CD8-positive, alpha-beta memory T cell (primary cell): ENCODE data around the gene MYL6. TPM values are rescaled to one million over a fixed set of nuclear protein-coding genes. Genes with fewer than 3 reads are reported as not detected.
A peak's percentile ranks its signal among the peaks of the same experiment; 100 is the strongest.

Experiments used
- CTCF ChIA-PET: fragments of 350-600 bp; sonication (Branson Sonifier 250); formaldehyde crosslinking; loops from one replicate; lab custom pipeline; 2021; ENCODE audit warnings: antibody characterized with exemption; lab: Charles Lee
- POLR2A ChIA-PET: fragments of 350-600 bp; sonication (Branson Sonifier 250); formaldehyde crosslinking; loops from one replicate; lab custom pipeline; 2021; ENCODE audit warnings: antibody characterized with exemption; lab: Charles Lee
- DNase-seq, 5 donors: peaks; one replicate each; pipeline versions ENCODE4 v3.0.0 to v3.0.0-alpha.2; 2020 to 2022; ENCODE audit warnings: mixed read lengths in 1 of 5
- H3K27ac ChIP-seq: one replicate; pipeline ENCODE4 v1.7.0; 2013; ENCODE audit warnings: low read depth, mild to moderate bottlenecking, low read length, moderate library complexity
- H3K27me3 ChIP-seq: 2 replicates; pipeline ENCODE4 v1.7.0; 2013; ENCODE audit warnings: low read length, mild to moderate bottlenecking; ENCODE audit not compliant: insufficient read depth, poor library complexity, severe bottlenecking
- H3K36me3 ChIP-seq: 2 replicates; pipeline ENCODE4 v1.7.0; 2013; ENCODE audit warnings: mild to moderate bottlenecking, low read length, moderate library complexity; ENCODE audit not compliant: insufficient read depth
- H3K4me1 ChIP-seq: 2 replicates; pipeline ENCODE4 v1.7.0; 2013; ENCODE audit warnings: mild to moderate bottlenecking, low read length, moderate library complexity; ENCODE audit not compliant: insufficient read depth
- H3K4me3 ChIP-seq: 2 replicates; pipeline ENCODE4 v1.7.0; 2013; ENCODE audit warnings: mild to moderate bottlenecking, low read length
- H3K9me3 ChIP-seq: 2 replicates; pipeline ENCODE4 v1.7.0; 2013; ENCODE audit warnings: mild to moderate bottlenecking, low read length
- H3K27ac Mint-ChIP-seq, 8 donors: one replicate each; pipeline ENCODE4 v1.8.0; 2020 to 2021; ENCODE audit warnings: mixed read lengths in 8 of 8, mild to moderate bottlenecking in 6 of 8, inconsistent platforms in 3 of 8, moderate library complexity in 3 of 8
- H3K27me3 Mint-ChIP-seq, 2 donors: one replicate each; pipeline ENCODE4 v1.8.0; 2020 to 2021; ENCODE audit warnings: mixed read lengths in 2 of 2, mild to moderate bottlenecking in 1 of 2, moderate library complexity in 1 of 2
- H3K36me3 Mint-ChIP-seq, 3 donors: one replicate each; pipeline ENCODE4 v1.8.0; 2020 to 2021; ENCODE audit warnings: mixed read lengths in 3 of 3, inconsistent platforms in 1 of 3, mild to moderate bottlenecking in 1 of 3
- H3K4me1 Mint-ChIP-seq, 3 donors: one replicate each; pipeline ENCODE4 v1.8.0; 2020 to 2021; ENCODE audit warnings: mixed read lengths in 3 of 3, inconsistent platforms in 1 of 3, mild to moderate bottlenecking in 1 of 3
- H3K4me3 Mint-ChIP-seq, 7 donors: one replicate each; pipeline ENCODE4 v1.8.0; 2020 to 2021; ENCODE audit warnings: mixed read lengths in 7 of 7, mild to moderate bottlenecking in 6 of 7, moderate library complexity in 4 of 7, inconsistent platforms in 2 of 7
- H3K9me3 Mint-ChIP-seq, 5 donors: one replicate each; pipeline ENCODE4 v1.8.0; 2020 to 2022; ENCODE audit warnings: mixed read lengths in 5 of 5, mild to moderate bottlenecking in 3 of 5, moderate library complexity in 2 of 5, inconsistent platforms in 1 of 5
- polyA plus RNA-seq: library from polyadenylated mRNA; unstranded; fragments of 300-500 nt; fragmentation: Illumina TruSeq; gene quantifications from one replicate; pipeline ENCODE4 v1.2.3, GENCODE V29; 2021
- total RNA-seq, 2 experiments: library from RNA; stranded (reverse); gene quantifications; one replicate each; pipeline ENCODE4 v1.2.3, GENCODE V29; 2021

MYL6 gene
- total and polyA plus RNA-seq, 3 experiments from 2014 or later = 1,010 to 2,423 (median 1,017) TPM

DNA sequence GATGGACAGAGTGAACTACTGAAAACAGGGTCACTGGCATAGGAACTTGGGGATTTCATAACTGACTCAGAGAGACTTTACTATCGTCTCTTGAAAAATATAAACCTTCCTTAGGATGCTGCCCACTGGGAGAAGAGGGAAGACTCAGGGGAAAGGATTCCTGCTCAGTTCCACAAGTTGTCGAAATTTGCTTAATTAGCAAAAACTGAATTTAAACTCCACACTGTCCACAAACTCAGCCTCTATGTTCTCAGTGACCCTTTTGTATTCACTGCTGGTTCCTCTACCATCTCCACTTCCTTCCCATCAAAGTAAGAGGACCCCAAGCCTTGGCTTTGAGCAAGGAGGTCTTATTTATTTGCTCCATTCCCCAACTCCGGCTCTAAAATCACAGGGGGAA, 12.9 kb upstream of the MYL6 start:
- Mint-ChIP-seq H3K4me1 (peaks cover 30 to 38% (median 30%) of the 10 kb centered on the region in 3 donors), H3K27me3 (no peaks in the 10 kb centered on the region), H3K36me3 (peaks cover 20 to 51% (median 25%) of the 10 kb centered on the region in 3 donors), H3K27ac (peak overlapping the region in 5 of 8 donors; percentile 17 to 78 (median 36)), H3K4me3 (no peak overlapping the region), H3K9me3 (no peaks in the 10 kb centered on the region)
- H3K27me3 ChIP-seq = no peaks in the 10 kb centered on the region
- peaks cover 45% of the 10 kb centered on the region for H3K36me3 ChIP-seq
- no peaks in the 10 kb centered on the region for H3K9me3 ChIP-seq
- DNase-seq = no peak
- ChIA-PET CTCF (interaction anchor here (1.3 to 1.7 kb wide), 2 partner anchors 14 to 121 kb away, joined by 3 to 4 read pairs; no protein-coding TSS in a partner anchor), POLR2A (interaction anchor here (0.6 kb wide), 2 partner anchors 22 to 36 kb away, joined by 4 to 9 read pairs; no protein-coding TSS in a partner anchor)
- no peak overlapping the region for H3K4me3 ChIP-seq
- H3K4me1 ChIP-seq = peaks cover 17% of the 10 kb centered on the region
- H3K27ac ChIP-seq = no peak overlapping the region

DNA sequence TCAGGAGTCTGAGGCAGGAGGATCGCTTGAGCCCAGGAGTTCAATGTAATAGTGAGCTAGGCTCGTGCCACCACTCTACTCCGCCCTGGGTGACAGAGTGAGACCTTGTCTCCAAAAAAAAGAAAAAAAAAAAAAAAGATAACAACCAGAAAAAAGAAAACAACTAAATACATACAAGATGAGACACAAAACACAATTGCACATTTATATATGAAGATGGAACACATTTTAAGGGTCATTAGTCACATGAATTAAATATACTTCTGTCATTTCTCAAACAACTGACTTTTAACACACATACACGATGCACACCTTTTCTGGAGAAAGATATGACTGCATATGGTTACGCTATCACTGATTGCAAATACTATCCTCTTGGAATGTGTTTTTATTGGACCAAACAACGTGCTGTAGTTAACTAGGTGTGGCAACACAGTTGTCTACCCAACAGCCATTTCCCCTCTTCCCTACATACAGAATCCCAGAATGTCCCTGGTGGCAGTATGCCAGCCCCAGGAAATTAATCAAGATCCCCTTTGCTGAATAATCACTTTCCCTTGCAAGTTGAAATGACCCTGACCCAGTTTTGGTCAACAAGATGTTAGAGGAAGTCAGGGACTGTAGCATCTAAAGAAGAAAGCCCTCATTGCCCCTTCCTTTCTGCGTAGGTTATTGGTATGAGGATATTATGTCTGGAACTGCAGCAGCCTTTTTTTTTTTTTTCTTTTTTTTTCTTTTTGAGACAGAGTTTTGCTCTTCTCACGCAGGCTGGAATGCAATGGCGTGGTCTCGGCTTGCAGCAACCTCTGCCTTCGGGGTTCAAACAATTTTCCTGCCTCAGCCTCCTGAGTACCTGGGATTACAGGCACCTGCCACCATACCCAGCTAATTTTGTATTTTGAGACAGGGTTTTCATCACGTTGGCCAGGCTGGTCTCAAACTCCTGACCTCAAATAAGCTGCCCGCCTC, 11.4 kb upstream of the MYL6 start:
- no peaks in the 10 kb centered on the region for H3K27me3 ChIP-seq
- H3K4me1 ChIP-seq = peaks cover 22% of the 10 kb centered on the region
- Mint-ChIP-seq H3K27me3 (no peaks in the 10 kb centered on the region), H3K36me3 (peaks cover 9 to 39% (median 19%) of the 10 kb centered on the region in 3 donors), H3K9me3 (no peaks in the 10 kb centered on the region), H3K4me1 (peaks cover 32 to 42% (median 37%) of the 10 kb centered on the region in 3 donors), H3K4me3 (peak overlapping the region in 1 of 7 donors; percentile 11), H3K27ac (peak overlapping the region in 6 of 8 donors; percentile 14 to 63 (median 36))
- no peak overlapping the region for H3K4me3 ChIP-seq
- CTCF ChIA-PET = no interaction called here
- no peak overlapping the region for H3K27ac ChIP-seq
- POLR2A ChIA-PET = no interaction called here
- H3K9me3 ChIP-seq = no peaks in the 10 kb centered on the region
- H3K36me3 ChIP-seq = peaks cover 37% of the 10 kb centered on the region
- DNase-seq = no peak

- Histone ChIP-seq H3K36me3 (no peaks in the 10 kb centered on the region), H3K27me3 (no peaks in the 10 kb centered on the region), H3K9me3 (no peaks in the 10 kb centered on the region), H3K4me1 (peaks cover 24% of the 10 kb centered on the region), H3K4me3 (no peak overlapping the region), H3K27ac (no peak overlapping the region)
- Mint-ChIP-seq H3K27ac (peak overlapping the region in 7 of 8 donors; percentile 69 to 98 (median 94)), H3K27me3 (no peaks in the 10 kb centered on the region), H3K36me3 (peaks cover 0 to 6% (median 2%) of the 10 kb centered on the region in 3 donors), H3K4me3 (peak overlapping the region; percentile 39 to 91 (median 67)), H3K9me3 (no peaks in the 10 kb centered on the region), H3K4me1 (peaks cover 33 to 37% (median 36%) of the 10 kb centered on the region in 3 donors)
- DNase-seq = no peak
- ChIA-PET POLR2A (interaction anchor here (0.6 to 1.7 kb wide), 6 partner anchors 9 to 55 kb away, joined by 3 to 19 read pairs (median 6); partner anchors contain the start of gene ESYT1), CTCF (interaction anchor here (0.6 to 1.8 kb wide), 2 partner anchors 12 to 39 kb away, joined by 3 to 10 read pairs; partner anchors contain the start of gene SMARCC2)
These were observed 7.6 kb upstream of the MYL6 start for GRCh38 chr12:56150563-56150962.

GRCh38 chr12:56151672-56152131, 6.5 kb upstream of the MYL6 start:
- Mint-ChIP-seq H3K36me3 (peaks cover 0 to 6% (median 2%) of the 10 kb centered on the region in 3 donors), H3K4me3 (peak overlapping the region; percentile 89 to 98 (median 91)), H3K4me1 (peaks cover 31 to 36% (median 33%) of the 10 kb centered on the region in 3 donors), H3K27ac (peak overlapping the region; percentile 94 to 98 (median 97)), H3K27me3 (no peaks in the 10 kb centered on the region), H3K9me3 (no peaks in the 10 kb centered on the region)
- ChIA-PET POLR2A (interaction anchor here (0.6 to 1.7 kb wide), 12 partner anchors 9 to 222 kb away, joined by 3 to 19 read pairs (median 4); partner anchors contain the start of genes ESYT1, PA2G4, RPL41 and SMARCC2), CTCF (interaction anchor here (0.6 to 1.8 kb wide), 11 partner anchors 9 to 313 kb away, joined by 3 to 22 read pairs (median 3); partner anchors contain the start of genes ESYT1, SMARCC2 and ZC3H10)
- Histone ChIP-seq H3K36me3 (no peaks in the 10 kb centered on the region), H3K27me3 (no peaks in the 10 kb centered on the region), H3K4me1 (peaks cover 24% of the 10 kb centered on the region), H3K4me3 (peak overlapping the region; percentile 60), H3K27ac (peak overlapping the region; percentile 80), H3K9me3 (no peaks in the 10 kb centered on the region)
- DNase-seq = peak; percentile 52 to 81 (median 55)

DNA sequence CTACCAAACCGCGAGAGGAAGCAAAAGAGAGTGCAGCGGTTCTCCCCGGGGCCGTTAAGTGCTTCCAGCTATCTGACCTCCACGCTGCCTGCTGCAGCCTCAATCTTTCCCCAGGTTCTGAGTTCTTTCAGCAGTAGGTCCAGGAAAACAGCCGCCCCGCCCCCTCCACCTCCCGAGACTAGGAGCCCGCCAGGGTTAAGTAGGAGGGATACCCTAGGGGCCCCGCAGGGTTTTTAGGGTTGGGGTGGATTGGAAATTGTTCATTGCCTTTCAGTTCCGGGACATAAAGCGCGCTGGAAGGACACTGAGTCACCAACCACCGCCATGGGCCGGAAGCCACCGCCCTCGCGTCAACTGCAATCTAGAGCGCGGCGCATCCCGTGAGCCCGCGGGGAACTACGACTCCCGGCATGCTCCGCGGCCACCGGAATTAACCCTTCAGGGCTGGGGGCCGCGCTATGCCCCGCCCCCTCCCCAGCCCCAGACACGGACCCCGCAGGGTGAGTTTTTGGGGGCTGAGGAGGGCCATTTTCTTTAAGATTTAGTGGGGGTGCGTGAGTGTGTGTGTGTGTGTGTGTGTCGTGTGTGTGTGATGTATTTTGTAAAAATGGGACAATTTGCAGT, 5.9 kb upstream of the MYL6 start, which contains the start of gene MYL6B:
MYL6B (plus strand) TSS at position 456 of the 624 bp plus-strand sequence. CDS start 1,332 bp downstream, outside the sequence.
- Mint-ChIP-seq H3K4me1 (peaks cover 31 to 36% (median 33%) of the 10 kb centered on the region in 3 donors), H3K9me3 (no peaks in the 10 kb centered on the region), H3K27ac (peak within 1 kb of the TSS; percentile 94 to 98 (median 97)), H3K36me3 (peaks cover 0 to 6% (median 2%) of the 10 kb centered on the region in 3 donors), H3K4me3 (peak within 1 kb of the TSS; percentile 89 to 98 (median 91)), H3K27me3 (no peaks in the 10 kb centered on the region)
- peak within 1 kb of the TSS; percentile 60 for H3K4me3 ChIP-seq
- H3K27me3 ChIP-seq = no peaks in the 10 kb centered on the region
- H3K27ac ChIP-seq = peak within 1 kb of the TSS; percentile 80
- POLR2A ChIA-PET = interaction anchor here (0.6 to 1.7 kb wide), 11 partner anchors 10 to 222 kb away, joined by 3 to 19 read pairs (median 5); partner anchors contain the start of genes ESYT1, PA2G4, RPL41 and SMARCC2
- CTCF ChIA-PET = interaction anchor here (0.8 to 1.8 kb wide), 10 partner anchors 10 to 312 kb away, joined by 3 to 22 read pairs (median 4); partner anchors contain the start of genes ESYT1, SMARCC2 and ZC3H10
- H3K9me3 ChIP-seq = no peaks in the 10 kb centered on the region
- peak; percentile 84 to 94 (median 87) for DNase-seq
- no peaks in the 10 kb centered on the region for H3K36me3 ChIP-seq
- peaks cover 27% of the 10 kb centered on the region for H3K4me1 ChIP-seq

- H3K4me3 Mint-ChIP-seq = peak overlapping the region; percentile 89 to 98 (median 91)
- Histone ChIP-seq H3K4me1 (peaks cover 30% of the 10 kb centered on the region), H3K9me3 (no peaks in the 10 kb centered on the region), H3K4me3 (peak overlapping the region; percentile 60), H3K27ac (peak overlapping the region; percentile 80), H3K36me3 (no peaks in the 10 kb centered on the region), H3K27me3 (no peaks in the 10 kb centered on the region)
- peaks cover 0 to 6% (median 2%) of the 10 kb centered on the region in 3 donors for H3K36me3 Mint-ChIP-seq
- ChIA-PET POLR2A (interaction anchor here (1.6 kb wide), 1 partner anchor 35 kb away, joined by 14 read pairs; the partner anchor contains the start of genes RPL41 and ZC3H10), CTCF (interaction anchor here (1.5 kb wide), 1 partner anchor 35 kb away, joined by 7 read pairs; the partner anchor contains the start of gene ZC3H10)
- no peaks in the 10 kb centered on the region for H3K27me3 Mint-ChIP-seq
- peak overlapping the region; percentile 85 to 98 (median 96) for H3K27ac Mint-ChIP-seq
- H3K4me1 Mint-ChIP-seq = peaks cover 36 to 41% (median 38%) of the 10 kb centered on the region in 3 donors
- H3K9me3 Mint-ChIP-seq = no peaks in the 10 kb centered on the region
- DNase-seq = no peak
These were observed 5.1 kb upstream of the MYL6 start for GRCh38 chr12:56152756-56153677.
